NOMO-1 treated with dmso at 0.1 percent for 144 hours (cell line): ENCODE data around the gene CAMSAP2.
A peak's percentile ranks its signal among the peaks of the same experiment; 100 is the strongest.
"Not testable (repeated sequence)": the region's sequence is repeated elsewhere in the genome, so short reads cannot be mapped to it uniquely, and the experiment has no call there.

Experiments
- DNase-seq: peaks from one replicate; lab custom pipeline; 2025; ENCODE audit not compliant: unreplicated experiment; lab: John Stamatoyannopoulos, UW

Gene CAMSAP2

GRCh38 chr1:200779326-200779725 lies 40.6 kb downstream of the CAMSAP2 start:
- DNase-seq = no peak

DNA sequence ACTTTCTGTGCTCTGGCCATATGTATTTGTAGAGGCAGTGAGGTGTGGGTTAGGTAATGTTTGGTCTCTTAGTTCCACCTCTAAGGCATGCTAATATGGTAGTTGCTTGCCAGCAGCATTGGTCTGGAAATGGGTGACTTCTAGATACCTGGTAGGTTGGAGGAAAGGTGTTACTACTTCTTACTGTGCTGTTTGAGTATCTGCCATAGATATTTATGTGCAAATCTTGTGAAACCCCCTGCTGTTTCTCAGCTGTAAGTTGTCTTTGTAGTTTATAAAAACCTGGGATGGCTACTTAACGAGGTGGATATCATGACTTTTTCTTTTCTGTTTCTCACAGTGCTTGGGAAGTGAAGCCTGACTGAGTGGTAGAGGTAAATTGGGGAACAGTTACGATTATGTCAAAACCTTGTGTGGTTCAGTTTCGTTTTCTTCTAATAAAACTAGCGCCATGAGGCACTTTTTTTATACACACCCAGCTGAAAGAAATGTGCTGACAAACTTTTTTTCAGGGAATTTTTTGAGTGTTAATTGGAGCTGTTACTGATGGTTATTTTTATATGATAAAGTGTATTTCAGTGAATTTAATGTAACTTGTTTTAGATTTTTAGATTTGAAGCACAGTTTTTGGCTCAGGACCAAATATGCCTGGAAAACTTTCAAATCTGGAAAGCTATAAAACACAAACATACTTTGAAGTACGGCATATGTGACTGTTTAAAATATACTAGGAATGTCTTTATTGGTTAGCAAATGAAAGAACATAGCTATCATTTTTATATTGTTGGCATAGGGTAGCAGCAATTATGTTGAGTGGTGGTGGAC lies 42.1 kb downstream of the CAMSAP2 start:
- DNase-seq = no peak

DNA sequence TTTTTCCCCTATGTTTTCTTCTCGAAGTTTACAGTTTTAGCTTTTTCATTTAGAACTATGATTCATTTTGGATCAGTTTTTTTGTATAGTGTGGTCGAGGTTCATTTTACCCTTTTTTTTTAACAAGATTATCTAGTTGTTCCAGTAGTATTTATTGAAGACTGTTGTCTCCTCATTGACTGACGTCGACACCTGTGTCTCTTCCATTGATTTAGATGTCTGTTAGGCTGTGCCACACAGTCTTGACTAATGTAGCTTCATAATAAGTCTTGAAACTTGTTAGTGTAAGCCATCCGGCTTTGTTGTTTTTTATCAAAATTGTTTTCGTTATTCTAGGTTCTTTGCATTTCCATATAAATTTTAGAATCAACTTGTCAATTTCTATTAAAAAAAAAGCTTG lies 45.2 kb downstream of the CAMSAP2 start:
- DNase-seq = no peak

DNA sequence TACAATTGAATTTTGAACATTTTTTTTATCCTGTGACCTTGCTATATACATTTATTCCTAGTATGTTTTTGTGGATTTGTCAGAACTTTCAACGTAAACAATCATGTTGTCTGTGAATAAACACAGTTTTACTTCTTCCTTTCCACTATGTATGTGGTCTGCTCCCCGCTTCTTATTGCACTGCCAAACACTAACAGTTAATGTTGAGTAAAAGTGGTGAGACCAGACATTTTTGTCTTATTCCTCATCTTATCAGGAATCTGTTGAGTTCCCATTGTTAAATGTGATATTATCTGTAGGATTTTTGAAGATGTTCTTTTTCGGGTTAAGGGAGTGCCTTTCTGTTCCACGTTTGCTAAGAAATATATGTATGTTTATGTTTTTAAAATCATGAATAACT lies 45.9 kb downstream of the CAMSAP2 start:
- no peak for DNase-seq

DNA sequence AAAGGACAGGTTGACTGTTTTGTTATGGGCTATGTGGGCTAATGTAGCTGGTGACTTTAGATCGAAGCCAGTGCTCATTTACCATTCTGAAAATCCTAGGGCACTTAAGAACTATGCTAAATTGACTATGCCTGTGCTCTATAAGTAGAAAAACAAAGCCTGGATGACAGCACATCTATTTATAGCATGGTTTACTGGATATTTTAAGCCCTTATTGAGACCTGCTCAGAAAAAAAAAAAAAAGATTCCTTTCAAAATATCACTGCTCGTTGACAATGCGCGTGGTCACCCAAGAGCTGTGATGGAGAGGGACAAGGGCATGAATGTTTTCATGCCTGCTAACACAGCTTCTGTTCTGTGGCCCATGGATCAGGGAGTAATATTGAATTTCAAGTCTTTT lies 48.1 kb downstream of the CAMSAP2 start:
- DNase-seq = no peak

GRCh38 chr1:200787896-200788387 lies 49.2 kb downstream of the CAMSAP2 start:
- DNase-seq = no peak

- not testable (repeated sequence) for DNase-seq
These were observed 52.3 kb downstream of the CAMSAP2 start for GRCh38 chr1:200791012-200791411.

DNA sequence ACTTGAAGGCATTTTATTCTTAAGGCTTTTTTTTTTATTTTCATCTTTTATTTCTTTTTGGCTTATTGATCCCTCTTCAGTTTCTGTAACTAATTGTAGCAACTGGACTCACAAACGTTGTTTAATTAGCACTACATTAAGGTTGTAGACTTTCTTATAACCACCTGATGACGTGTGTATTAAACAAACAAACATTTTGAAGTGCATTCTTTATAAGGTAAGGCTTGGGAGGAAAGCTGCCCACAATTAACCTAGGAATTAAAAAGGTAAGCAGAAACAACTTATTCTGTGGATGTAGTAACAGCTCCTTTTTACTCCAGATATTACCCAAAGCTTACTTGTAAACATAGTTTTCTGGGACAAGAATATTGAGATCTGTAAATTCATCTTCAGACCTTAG lies 55.0 kb downstream of the CAMSAP2 start:
- no peak for DNase-seq

GRCh38 chr1:200794506-200795065 lies 55.9 kb downstream of the CAMSAP2 start:
- no peak for DNase-seq

DNA sequence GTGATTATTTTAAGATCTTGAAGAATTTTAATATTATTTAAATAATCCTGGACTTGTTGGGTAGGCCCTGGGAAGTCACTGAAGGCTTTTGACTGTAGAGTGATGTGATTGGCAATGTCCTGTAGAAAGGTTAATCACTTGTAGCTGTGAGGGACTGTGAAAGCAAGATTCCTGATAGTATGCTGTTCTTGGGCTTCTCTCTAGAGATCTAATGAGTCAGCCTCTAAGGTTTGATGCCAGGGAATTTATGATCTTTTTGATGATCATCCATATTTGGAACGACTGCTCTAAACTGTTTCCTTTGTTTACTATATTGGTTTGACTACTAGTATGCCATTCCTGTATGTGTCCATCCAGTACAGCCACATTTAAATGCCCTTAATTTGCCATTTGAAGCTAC lies 56.5 kb downstream of the CAMSAP2 start:
- DNase-seq = no peak

DNA sequence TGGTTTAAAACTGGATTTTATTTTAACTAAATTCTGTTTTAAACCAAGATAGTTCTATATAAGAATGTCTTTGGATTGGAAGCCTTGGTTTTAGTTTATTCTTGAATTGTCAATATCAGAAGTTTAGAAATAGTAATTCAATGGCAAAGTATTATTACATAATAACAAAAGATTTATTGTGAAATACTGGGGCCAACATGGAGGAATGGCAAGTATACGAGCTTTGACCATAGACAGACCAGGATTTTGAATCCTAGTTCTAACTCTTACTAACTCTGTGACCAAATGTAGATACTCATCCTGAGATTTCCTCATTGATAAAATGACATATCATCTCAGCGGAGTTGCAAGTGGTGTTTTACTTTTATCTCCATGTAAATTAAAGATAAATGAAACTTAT lies 63.3 kb downstream of the CAMSAP2 start:
- DNase-seq = no peak

GRCh38 chr1:200802865-200803512 lies 64.3 kb downstream of the CAMSAP2 start:
- peak; percentile 2 for DNase-seq

- no peak for DNase-seq
These were observed 67.0 kb downstream of the CAMSAP2 start for GRCh38 chr1:200805719-200806118.

GRCh38 chr1:200808846-200809245 lies 70.2 kb downstream of the CAMSAP2 start:
- no peak for DNase-seq

DNA sequence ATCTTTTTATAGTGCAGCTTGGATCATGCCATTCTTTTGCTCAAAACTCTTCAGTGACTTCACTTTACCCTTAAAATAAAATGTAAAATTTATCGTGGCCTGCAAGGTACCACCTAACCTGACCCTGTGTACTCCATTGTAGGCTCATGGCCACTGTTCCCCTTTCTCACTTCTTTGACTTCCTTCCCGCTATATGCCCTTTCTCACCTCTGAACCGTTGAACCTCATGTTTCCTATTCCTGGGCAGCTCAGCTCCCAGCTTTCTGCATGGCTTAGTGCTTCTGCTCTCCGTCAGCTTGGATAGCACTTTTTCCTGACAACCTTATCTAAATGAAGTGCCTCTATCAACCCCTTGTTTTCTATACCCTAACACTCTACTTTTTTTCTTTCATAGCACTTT lies 73.0 kb downstream of the CAMSAP2 start:
- no peak for DNase-seq

DNA sequence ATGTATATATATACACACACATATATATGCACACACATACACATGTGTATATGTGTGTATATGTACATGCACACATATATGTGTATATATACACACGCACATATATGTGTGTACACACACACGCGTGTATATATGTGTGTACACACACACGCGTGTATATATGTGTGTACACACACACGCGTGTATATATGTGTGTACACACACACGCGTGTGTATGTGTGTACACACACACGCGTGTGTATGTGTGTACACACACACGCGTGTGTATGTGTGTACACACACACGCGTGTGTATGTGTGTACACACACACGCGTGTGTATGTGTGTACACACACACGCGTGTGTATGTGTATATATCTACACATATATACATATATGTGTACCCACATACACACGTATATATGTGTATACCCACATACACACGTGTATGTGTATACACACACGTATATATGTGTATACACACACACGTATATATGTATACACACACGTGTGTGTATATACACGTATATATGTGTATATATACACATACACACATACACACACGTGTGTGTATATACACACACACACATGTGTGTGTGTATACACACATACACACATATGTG lies 78.0 kb downstream of the CAMSAP2 start:
- DNase-seq = not testable (repeated sequence)

DNA sequence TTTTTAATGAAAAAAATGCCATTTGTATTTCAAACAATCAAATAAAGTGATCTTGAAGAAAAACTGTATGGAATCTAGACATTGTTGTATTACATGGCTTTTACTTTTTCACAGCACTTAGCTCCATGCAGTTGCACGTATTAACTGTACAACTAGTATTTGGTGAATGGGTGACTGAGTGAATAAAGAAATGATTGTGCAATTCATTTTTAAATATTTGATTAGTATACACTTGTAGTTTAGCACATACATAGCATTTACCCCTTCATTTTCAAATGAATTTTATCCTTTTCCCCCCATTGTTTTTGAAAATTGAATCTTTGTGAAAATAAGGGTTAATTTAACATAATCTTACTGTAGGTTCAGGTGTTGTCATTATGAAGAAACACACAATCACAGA lies 79.6 kb downstream of the CAMSAP2 start:
- no peak for DNase-seq

- no peak for DNase-seq
These were observed 81.0 kb downstream of the CAMSAP2 start for GRCh38 chr1:200819726-200820125.

GRCh38 chr1:200831091-200831490 lies 92.4 kb downstream of the CAMSAP2 start:
- no peak for DNase-seq

DNA sequence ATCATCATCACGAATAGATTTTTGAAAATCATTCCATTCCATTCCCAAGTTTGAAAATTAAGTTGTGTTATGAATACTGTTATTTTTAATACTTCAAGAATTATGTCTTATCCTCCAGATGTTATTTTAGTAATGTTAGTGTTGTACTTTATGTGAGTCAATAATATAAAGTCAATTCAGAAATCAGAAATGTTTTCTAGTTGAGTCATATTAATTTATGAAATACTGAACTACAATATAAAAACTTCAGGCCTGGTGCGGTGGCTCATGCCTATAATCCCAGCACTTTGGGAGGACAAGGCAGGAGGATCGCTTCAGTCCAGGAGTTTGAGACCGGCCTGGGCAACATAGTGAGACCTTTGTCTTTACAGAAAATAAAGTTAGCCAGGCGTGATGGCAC lies 95.7 kb downstream of the CAMSAP2 start:
- DNase-seq = no peak

DNA sequence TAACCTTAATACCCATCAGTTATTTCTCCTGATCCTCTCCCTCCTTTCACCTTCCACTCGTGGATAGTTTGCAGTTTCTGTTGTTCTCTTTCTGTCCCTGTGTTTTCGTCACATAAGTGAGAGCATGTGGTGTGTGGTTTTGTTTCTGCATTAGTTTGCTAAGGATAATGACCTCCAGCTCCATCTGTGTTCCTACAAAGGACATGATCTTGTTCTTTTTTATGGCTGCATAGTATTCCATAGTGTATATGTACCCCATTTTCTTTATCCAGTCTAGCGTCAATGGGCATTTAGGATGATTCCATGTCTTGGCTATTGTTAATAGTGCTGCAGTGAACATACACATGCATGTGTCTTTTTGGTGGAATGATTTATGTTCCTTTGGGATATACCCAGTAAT lies 97.5 kb downstream of the CAMSAP2 start:
- DNase-seq = no peak
